ENCODE results near the gene HSPE1.

DNA sequence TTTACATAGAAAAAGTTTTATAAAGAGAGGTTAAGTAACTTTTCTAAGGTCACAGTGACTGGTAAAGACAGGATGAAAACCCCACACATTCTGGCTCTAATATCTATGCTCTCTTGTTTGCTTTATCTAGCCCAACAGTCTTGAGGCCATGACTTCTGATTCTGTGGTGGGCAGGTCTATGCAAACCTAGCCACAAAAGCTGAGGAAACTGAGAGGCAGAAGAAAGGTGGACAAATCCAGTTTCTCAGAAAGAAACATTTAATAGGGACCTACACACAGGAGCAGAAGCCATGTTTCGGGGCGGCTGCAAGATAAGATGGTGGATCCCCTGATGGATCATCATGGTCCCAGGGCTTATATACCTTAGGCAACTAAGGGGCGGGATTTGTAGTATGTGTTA is 22.4 kb upstream of the HSPE1 start:
- TF ChIP-seq, protein P1, sequence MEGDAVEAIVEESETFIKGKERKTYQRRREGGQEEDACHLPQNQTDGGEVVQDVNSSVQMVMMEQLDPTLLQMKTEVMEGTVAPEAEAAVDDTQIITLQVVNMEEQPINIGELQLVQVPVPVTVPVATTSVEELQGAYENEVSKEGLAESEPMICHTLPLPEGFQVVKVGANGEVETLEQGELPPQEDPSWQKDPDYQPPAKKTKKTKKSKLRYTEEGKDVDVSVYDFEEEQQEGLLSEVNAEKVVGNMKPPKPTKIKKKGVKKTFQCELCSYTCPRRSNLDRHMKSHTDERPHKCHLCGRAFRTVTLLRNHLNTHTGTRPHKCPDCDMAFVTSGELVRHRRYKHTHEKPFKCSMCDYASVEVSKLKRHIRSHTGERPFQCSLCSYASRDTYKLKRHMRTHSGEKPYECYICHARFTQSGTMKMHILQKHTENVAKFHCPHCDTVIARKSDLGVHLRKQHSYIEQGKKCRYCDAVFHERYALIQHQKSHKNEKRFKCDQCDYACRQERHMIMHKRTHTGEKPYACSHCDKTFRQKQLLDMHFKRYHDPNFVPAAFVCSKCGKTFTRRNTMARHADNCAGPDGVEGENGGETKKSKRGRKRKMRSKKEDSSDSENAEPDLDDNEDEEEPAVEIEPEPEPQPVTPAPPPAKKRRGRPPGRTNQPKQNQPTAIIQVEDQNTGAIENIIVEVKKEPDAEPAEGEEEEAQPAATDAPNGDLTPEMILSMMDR (IDR thresholded peaks at IDR 0.05 in 2 of 3, conservative IDR thresholded peaks at IDR 0.05 in 1 of 3; ENCODE audit: borderline replicate concordance in 1 of 3, insufficient read depth in 1 of 3, low read depth in 2 of 3, low read length in 2 of 3), result no peak
- TF ChIP-seq ZNF274 (IDR thresholded peaks at IDR 0.05; ENCODE audit: low read depth, low read length), result no peak
- TF ChIP-seq SRF (IDR thresholded peaks at IDR 0.05; ENCODE audit: low read depth), result no peak
- no peak for TF ChIP-seq RAD21 (IDR thresholded peaks at IDR 0.05; ENCODE audit: low read depth)
- TF ChIP-seq SP1 (IDR thresholded peaks at IDR 0.05; ENCODE audit: low read depth), result no peak
- TF ChIP-seq, protein P2, sequence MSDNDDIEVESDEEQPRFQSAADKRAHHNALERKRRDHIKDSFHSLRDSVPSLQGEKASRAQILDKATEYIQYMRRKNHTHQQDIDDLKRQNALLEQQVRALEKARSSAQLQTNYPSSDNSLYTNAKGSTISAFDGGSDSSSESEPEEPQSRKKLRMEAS (IDR thresholded peaks at IDR 0.05), result no peak
- TF ChIP-seq CEBPB (IDR thresholded peaks at IDR 0.05; ENCODE audit: low read depth), result no peak
